Trophoblast cell (in vitro differentiated cells and primary cell): Measurements from ENCODE around the gene FBXO47.

Source experiments
- DNase-seq, 2 donors: peaks; one replicate each; pipeline ENCODE4 v3.0.0-alpha.2; 2016
- H2AFZ ChIP-seq: 2 replicates; pipeline ENCODE4 v1.6.1; 2013; ENCODE audit warnings: low read length, moderate library complexity, mild to moderate bottlenecking; ENCODE audit not compliant: insufficient read depth, poor library complexity
- H2AK5ac ChIP-seq: 2 replicates; pipeline ENCODE4 v1.6.1; 2013; ENCODE audit warnings: mild to moderate bottlenecking, low read length
- H2BK120ac ChIP-seq: 2 replicates; pipeline ENCODE4 v1.6.1; 2013; ENCODE audit warnings: low read length, mild to moderate bottlenecking, moderate library complexity; ENCODE audit not compliant: insufficient read depth, poor library complexity
- H2BK12ac ChIP-seq: 2 replicates; pipeline ENCODE4 v1.6.1; 2013; ENCODE audit warnings: mild to moderate bottlenecking, low read length, moderate library complexity
- H2BK5ac ChIP-seq: 2 replicates; pipeline ENCODE4 v1.6.1; 2013; ENCODE audit warnings: low read length, low read depth, moderate library complexity, mild to moderate bottlenecking; ENCODE audit not compliant: poor library complexity
- H3K14ac ChIP-seq: 2 replicates; pipeline ENCODE4 v1.6.1; 2013; ENCODE audit warnings: mild to moderate bottlenecking, low read length
- H3K18ac ChIP-seq: 2 replicates; pipeline ENCODE4 v1.6.1; 2013; ENCODE audit warnings: mild to moderate bottlenecking, low read length
- H3K23ac ChIP-seq: 2 replicates; pipeline ENCODE4 v1.6.1; 2013; ENCODE audit warnings: low read length
- H3K27ac ChIP-seq: 2 replicates; pipeline ENCODE4 v1.5.1; 2013; ENCODE audit warnings: low read depth, mild to moderate bottlenecking, inconsistent platforms, low read length, moderate library complexity
- H3K27me3 ChIP-seq: 2 replicates; pipeline ENCODE4 v1.6.1; 2013; ENCODE audit warnings: inconsistent platforms, mild to moderate bottlenecking, low read length, moderate library complexity; ENCODE audit not compliant: insufficient read depth
- H3K36me3 ChIP-seq, 2 experiments: 1 replicate in 1 of 2; 2 replicates in 1 of 2; pipeline ENCODE4 v1.6.1; 2013; ENCODE audit warnings: low read length in 2 of 2, mild to moderate bottlenecking in 2 of 2, moderate library complexity in 1 of 2; ENCODE audit not compliant: insufficient read depth in 2 of 2, control insufficient read depth in 1 of 2
- H3K4ac ChIP-seq: 2 replicates; pipeline ENCODE4 v1.6.1; 2013; ENCODE audit warnings: low read depth, mild to moderate bottlenecking, low read length, moderate library complexity
- H3K4me1 ChIP-seq, 2 experiments: 1 replicate in 1 of 2; 2 replicates in 1 of 2; pipeline ENCODE4 v1.6.1; 2013; ENCODE audit warnings: low read length in 2 of 2, mild to moderate bottlenecking in 2 of 2, moderate library complexity in 1 of 2; ENCODE audit not compliant: insufficient read depth in 2 of 2, control insufficient read depth in 1 of 2
- H3K4me2 ChIP-seq: 2 replicates; pipeline ENCODE4 v1.6.1; 2013; ENCODE audit warnings: inconsistent platforms, mild to moderate bottlenecking, low read length, moderate library complexity
- H3K4me3 ChIP-seq: 2 replicates; pipeline ENCODE4 v1.5.1; 2013; ENCODE audit warnings: mild to moderate bottlenecking, low read depth, low read length, inconsistent platforms
- H3K79me1 ChIP-seq: one replicate; pipeline ENCODE4 v1.6.1; 2013; ENCODE audit warnings: low read length
- H3K79me2 ChIP-seq: 2 replicates; pipeline ENCODE4 v1.6.1; 2013; ENCODE audit warnings: low read length, mild to moderate bottlenecking; ENCODE audit not compliant: control insufficient read depth, insufficient read depth, poor library complexity
- H3K9ac ChIP-seq: 2 replicates; pipeline ENCODE4 v1.6.1; 2013; ENCODE audit warnings: mild to moderate bottlenecking, low read length
- H3K9me3 ChIP-seq: 2 replicates; pipeline ENCODE4 v1.6.1; 2013; ENCODE audit warnings: low read depth, mild to moderate bottlenecking, control low read depth, inconsistent platforms, low read length; ENCODE audit not compliant: insufficient read depth
- H4K12ac ChIP-seq: 2 replicates; pipeline ENCODE4 v1.6.1; 2013; ENCODE audit warnings: low read depth, mild to moderate bottlenecking, low read length, moderate library complexity
- H4K8ac ChIP-seq: 2 replicates; pipeline ENCODE4 v1.6.1; 2013; ENCODE audit warnings: low read depth, mild to moderate bottlenecking, low read length, moderate library complexity
- H4K91ac ChIP-seq: one replicate; pipeline ENCODE4 v1.6.1; 2013; ENCODE audit warnings: low read depth, mild to moderate bottlenecking, low read length, moderate library complexity
- WGBS: extraction: QIAGEN DNeasy Blood & Tissue Kit; methylation state at CpG from one replicate; pipeline ENCODE4 v1.1.7; 2013; ENCODE audit warnings: missing lambda C conversion rate; ENCODE audit not compliant: insufficient read length, insufficient coverage; ENCODE audit errors: extremely low coverage; 5-methylcytosine and 5-hydroxymethylcytosine counted together

FBXO47 gene

GRCh38 chr17:38926293-38927070 is 40.7 kb downstream of the FBXO47 start:
- Histone ChIP-seq H3K4me2 (no peak overlapping the region), H3K4me3 (no peak overlapping the region), H4K12ac (no peak overlapping the region), H3K14ac (no peak overlapping the region), H4K8ac (no peak overlapping the region), H3K36me3 (no peaks in the 10 kb centered on the region), H3K4ac (no peak overlapping the region), H3K27ac (no peak overlapping the region), H4K91ac (no peak overlapping the region), H3K27me3 (no peaks in the 10 kb centered on the region), H3K18ac (no peak overlapping the region), H2BK5ac (no peak overlapping the region), H3K79me1 (no peaks in the 10 kb centered on the region), H3K4me1 (no peaks in the 10 kb centered on the region), H3K9ac (peak overlapping the region; percentile 12), H3K23ac (no peak overlapping the region), H2BK12ac (no peak overlapping the region), H2AFZ (no peak overlapping the region), H3K79me2 (no peaks in the 10 kb centered on the region), H2BK120ac (no peak overlapping the region), H2AK5ac (no peak overlapping the region), H3K9me3 (no peaks in the 10 kb centered on the region)
- WGBS = no CpG with 5 or more reads among the region's 2 CpGs
- no peak for DNase-seq

GRCh38 chr17:38925263-38925995 is 41.8 kb downstream of the FBXO47 start, which contains the start of gene LASP1NB:
TSS of gene LASP1NB (plus strand) at chr17:38925614.
- no peaks in the 10 kb centered on the region for H3K79me2 ChIP-seq
- WGBS = no CpG with 5 or more reads among the region's 14 CpGs
- no peak for DNase-seq

GRCh38 chr17:38922538-38923297 is 44.5 kb downstream of the FBXO47 start:
- H3K79me1 ChIP-seq = no peaks in the 10 kb centered on the region
- H3K4me1 ChIP-seq = no peaks in the 10 kb centered on the region
- no peak overlapping the region for H2BK12ac ChIP-seq
- peaks cover 3% of the 10 kb centered on the region for H3K9me3 ChIP-seq
- H3K14ac ChIP-seq = no peak overlapping the region
- H3K27me3 ChIP-seq = no peaks in the 10 kb centered on the region
- no peak overlapping the region for H3K9ac ChIP-seq
- DNase-seq = no peak
- no CpG with 5 or more reads among the region's 6 CpGs for WGBS
- H3K18ac ChIP-seq = no peak overlapping the region
- H3K4me2 ChIP-seq = no peak overlapping the region
- no peak overlapping the region for H3K23ac ChIP-seq
- no peak overlapping the region for H2AK5ac ChIP-seq
- H2BK120ac ChIP-seq = no peak overlapping the region
- no peaks in the 10 kb centered on the region for H3K79me2 ChIP-seq
- no peak overlapping the region for H3K4me3 ChIP-seq
- no peak overlapping the region for H2BK5ac ChIP-seq
- no peak overlapping the region for H4K8ac ChIP-seq
- no peak overlapping the region for H4K91ac ChIP-seq
- no peak overlapping the region for H3K27ac ChIP-seq
- no peak overlapping the region for H4K12ac ChIP-seq
- peaks cover 30 to 32% of the 10 kb centered on the region in 2 experiments for H3K36me3 ChIP-seq
- H2AFZ ChIP-seq = no peak overlapping the region
- H3K4ac ChIP-seq = no peak overlapping the region

More at GRCh38 chr17:38925263-38925995, 41.8 kb downstream of the FBXO47 start, which contains the start of gene LASP1NB:
- Histone ChIP-seq H3K27ac (no peak within 1 kb of the TSS), H3K36me3 (peaks cover 5 to 6% of the 10 kb centered on the region in 2 experiments), H2AFZ (no peak within 1 kb of the TSS), H4K12ac (peak within 1 kb of the TSS; percentile 67), H4K8ac (no peak within 1 kb of the TSS), H4K91ac (no peak within 1 kb of the TSS), H3K14ac (no peak within 1 kb of the TSS), H3K18ac (no peak within 1 kb of the TSS), H3K9me3 (no peaks in the 10 kb centered on the region), H2BK120ac (no peak within 1 kb of the TSS), H2BK12ac (peak within 1 kb of the TSS; percentile 28), H3K23ac (no peak within 1 kb of the TSS), H3K4me3 (no peak within 1 kb of the TSS), H2BK5ac (no peak within 1 kb of the TSS), H3K4ac (no peak within 1 kb of the TSS), H3K79me1 (no peaks in the 10 kb centered on the region), H2AK5ac (peak within 1 kb of the TSS; percentile 25), H3K9ac (peak within 1 kb of the TSS; percentile 12), H3K4me1 (no peaks in the 10 kb centered on the region), H3K27me3 (no peaks in the 10 kb centered on the region), H3K4me2 (no peak within 1 kb of the TSS)

GRCh38 chr17:38921756-38922411 is 45.3 kb downstream of the FBXO47 start:
- H3K9ac ChIP-seq = no peak overlapping the region
- no CpG with 5 or more reads among the region's 13 CpGs for WGBS
- H3K79me1 ChIP-seq = no peaks in the 10 kb centered on the region
- no peak overlapping the region for H3K4me3 ChIP-seq
- no peak overlapping the region for H2BK5ac ChIP-seq
- peaks cover 3% of the 10 kb centered on the region for H3K9me3 ChIP-seq
- no peak overlapping the region for H4K12ac ChIP-seq
- no peak overlapping the region for H2BK12ac ChIP-seq
- no peaks in the 10 kb centered on the region for H3K79me2 ChIP-seq
- H2BK120ac ChIP-seq = no peak overlapping the region
- H3K27me3 ChIP-seq = no peaks in the 10 kb centered on the region
- H3K14ac ChIP-seq = no peak overlapping the region
- no peak overlapping the region for H3K27ac ChIP-seq
- no peak overlapping the region for H3K18ac ChIP-seq
- no peak for DNase-seq
- H3K4ac ChIP-seq = no peak overlapping the region
- no peak overlapping the region for H3K4me2 ChIP-seq
- no peak overlapping the region for H4K91ac ChIP-seq
- no peak overlapping the region for H2AFZ ChIP-seq
- H3K23ac ChIP-seq = no peak overlapping the region
- no peaks in the 10 kb centered on the region for H3K4me1 ChIP-seq
- H4K8ac ChIP-seq = no peak overlapping the region
- no peak overlapping the region for H2AK5ac ChIP-seq
- peaks cover 34 to 37% of the 10 kb centered on the region in 2 experiments for H3K36me3 ChIP-seq
